Right lobe of liver (tissue), 4 donors: ENCODE measurements around the gene VEGFD.

Source experiments
- CTCF ChIP-seq, 4 donors: fragments of 200-600 bp in 3 of 4; fragments of 450-650 bp in 1 of 4; IDR thresholded peaks; one replicate each; pipeline versions ENCODE4 v1.5.1 to v1.8.0; 2016 to 2022; ENCODE audit warnings: antibody characterized with exemption in 4 of 4, mild to moderate bottlenecking in 2 of 4
- POLR2A ChIP-seq: fragments of 450-650 bp; IDR thresholded peaks from one replicate; pipeline ENCODE4 v1.6.1; 2017; ENCODE audit warnings: antibody characterized with exemption, mild to moderate bottlenecking
- donor health status: DM: no; HTN: no; CAD: no.
- donor health status: DM: no; HTN: no; CAD: no.
- donor health status: DM: no; HTN: yes; CAD: no.

DNA sequence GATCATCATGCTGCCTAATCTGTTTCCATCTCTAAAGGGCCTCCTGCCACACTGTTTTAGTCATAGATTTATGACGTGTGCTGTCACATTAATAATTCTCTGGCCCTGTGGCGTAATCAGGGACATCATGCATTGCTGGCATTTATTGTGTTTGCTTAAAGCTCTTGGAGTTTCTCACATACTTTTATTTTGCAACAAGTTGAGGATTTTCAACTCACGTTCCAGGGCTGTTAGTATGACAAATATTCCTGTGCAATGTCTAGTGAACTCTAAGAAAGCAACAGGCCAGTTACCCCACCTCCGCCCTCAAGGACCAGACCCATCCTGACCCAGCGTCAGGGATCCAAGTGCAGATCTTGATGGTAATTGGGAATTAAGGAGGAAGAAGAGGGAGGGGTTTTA lies 41.1 kb downstream of the VEGFD start:
- no peak for TF ChIP-seq CTCF (IDR thresholded peaks at IDR 0.05)
- no peak for TF ChIP-seq POLR2A
